Activated CD8-positive, alpha-beta T cell treated with anti-CD3 and anti-CD28 coated beads, Interleukin-2, amount 10 ng/mL, durations not matched to agents 7 days and 5 days (primary cell): Measurements from ENCODE around the gene FYN. TPM values are rescaled to one million over a fixed set of nuclear protein-coding genes. Genes with fewer than 3 reads are reported as not detected.

Source experiments
- ATAC-seq: fragments of 150-1000 bp; cut with Tn5 transposase; one replicate; pipeline ENCODE4 v1.10.0; 2021; ENCODE audit warnings: moderate library complexity
- CTCF ChIA-PET: fragments of 350-600 bp; sonication (Branson Sonifier 250); formaldehyde crosslinking; loops from one replicate; lab custom pipeline; 2021; ENCODE audit warnings: antibody characterized with exemption; lab: Charles Lee
- POLR2A ChIA-PET: fragments of 350-600 bp; sonication (Branson Sonifier 250); formaldehyde crosslinking; loops from one replicate; lab custom pipeline; 2021; ENCODE audit warnings: antibody characterized with exemption; lab: Charles Lee
- DNase-seq: peaks from one replicate; pipeline ENCODE4 v3.0.0-alpha.2; 2020
- H3K27ac Mint-ChIP-seq: one replicate; pipeline ENCODE4 v1.8.0; 2021; ENCODE audit warnings: mild to moderate bottlenecking, mixed read lengths
- H3K27me3 Mint-ChIP-seq: one replicate; pipeline ENCODE4 v1.8.0; 2021; ENCODE audit warnings: low read depth, mixed read lengths
- H3K36me3 Mint-ChIP-seq: one replicate; pipeline ENCODE4 v1.8.0; 2021; ENCODE audit warnings: low read depth, mixed read lengths
- H3K4me1 Mint-ChIP-seq: one replicate; pipeline ENCODE4 v1.8.0; 2021; ENCODE audit warnings: low read depth, mixed read lengths
- H3K4me3 Mint-ChIP-seq: one replicate; pipeline ENCODE4 v1.8.0; 2021; ENCODE audit warnings: mild to moderate bottlenecking, mixed read lengths
- H3K9me3 Mint-ChIP-seq: one replicate; pipeline ENCODE4 v1.8.0; 2022; ENCODE audit warnings: mixed read lengths; ENCODE audit not compliant: insufficient read depth
- total RNA-seq, 2 experiments: library from RNA; stranded (reverse); gene quantifications; one replicate each; pipeline ENCODE4 v1.2.3, GENCODE V29; 2021

Gene FYN
- total RNA-seq, 2 experiments from 2014 or later = 148 to 154 TPM

GRCh38 chr6:111703723-111704122 lies 169.5 kb downstream of the FYN start:
- Mint-ChIP-seq H3K4me1 (peaks cover 17% of the 10 kb centered on the region), H3K4me3 (no peak overlapping the region), H3K27me3 (no peaks in the 10 kb centered on the region), H3K36me3 (peaks cover 60% of the 10 kb centered on the region), H3K27ac (peak overlapping the region; percentile 21), H3K9me3 (no peaks in the 10 kb centered on the region)
- ATAC-seq (no peak), DNase-seq (no peak)
- ChIA-PET CTCF (interaction anchor here (0.8 to 2.1 kb wide), 2 partner anchors 338 to 340 kb away, joined by 4 to 5 read pairs; no protein-coding TSS in a partner anchor), POLR2A (interaction anchor here (0.8 kb wide), 1 partner anchor 289 kb away, joined by 3 read pairs; no protein-coding TSS in a partner anchor)

- ChIA-PET POLR2A (no interaction called here), CTCF (interaction anchor here (2.1 kb wide), 1 partner anchor 340 kb away, joined by 5 read pairs; no protein-coding TSS in a partner anchor)
- no peak overlapping the region for H3K27ac Mint-ChIP-seq
- H3K36me3 Mint-ChIP-seq = peaks cover 49% of the 10 kb centered on the region
- ATAC-seq = no peak
- peaks cover 19% of the 10 kb centered on the region for H3K4me1 Mint-ChIP-seq
- H3K9me3 Mint-ChIP-seq = no peaks in the 10 kb centered on the region
- no peak overlapping the region for H3K4me3 Mint-ChIP-seq
- no peak for DNase-seq
- no peaks in the 10 kb centered on the region for H3K27me3 Mint-ChIP-seq
Observed at GRCh38 chr6:111702268-111702667, 171.0 kb downstream of the FYN start.

DNA sequence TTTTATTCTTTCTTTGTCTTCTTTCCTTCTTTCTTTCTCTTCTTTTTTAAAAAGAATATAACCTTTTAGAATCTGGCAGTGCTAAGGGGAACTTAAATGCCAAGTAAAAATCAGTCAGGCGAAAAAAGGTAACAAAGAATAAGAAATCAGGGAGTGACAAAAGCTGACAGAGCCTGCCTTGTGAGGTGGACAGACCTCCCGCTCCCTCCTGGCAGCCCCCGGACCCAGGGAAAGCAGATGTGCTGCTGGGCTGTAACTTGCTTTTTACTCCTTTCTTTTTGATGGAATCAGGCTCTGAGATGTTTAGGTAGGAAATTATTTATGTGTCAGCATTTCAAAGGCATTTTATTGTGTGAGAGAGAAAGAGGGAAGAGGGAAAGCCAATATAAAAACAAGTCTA lies 172.1 kb downstream of the FYN start:
- Mint-ChIP-seq H3K27me3 (no peaks in the 10 kb centered on the region), H3K4me3 (no peak overlapping the region), H3K27ac (no peak overlapping the region), H3K4me1 (peaks cover 19% of the 10 kb centered on the region), H3K9me3 (no peaks in the 10 kb centered on the region), H3K36me3 (peaks cover 50% of the 10 kb centered on the region)
- DNase-seq (no peak), ATAC-seq (no peak)
- CTCF ChIA-PET = interaction anchor here (1.3 kb wide), 1 partner anchor 442 kb away, joined by 4 read pairs; a partner anchor contains a TSS
- POLR2A ChIA-PET = no interaction called here

DNA sequence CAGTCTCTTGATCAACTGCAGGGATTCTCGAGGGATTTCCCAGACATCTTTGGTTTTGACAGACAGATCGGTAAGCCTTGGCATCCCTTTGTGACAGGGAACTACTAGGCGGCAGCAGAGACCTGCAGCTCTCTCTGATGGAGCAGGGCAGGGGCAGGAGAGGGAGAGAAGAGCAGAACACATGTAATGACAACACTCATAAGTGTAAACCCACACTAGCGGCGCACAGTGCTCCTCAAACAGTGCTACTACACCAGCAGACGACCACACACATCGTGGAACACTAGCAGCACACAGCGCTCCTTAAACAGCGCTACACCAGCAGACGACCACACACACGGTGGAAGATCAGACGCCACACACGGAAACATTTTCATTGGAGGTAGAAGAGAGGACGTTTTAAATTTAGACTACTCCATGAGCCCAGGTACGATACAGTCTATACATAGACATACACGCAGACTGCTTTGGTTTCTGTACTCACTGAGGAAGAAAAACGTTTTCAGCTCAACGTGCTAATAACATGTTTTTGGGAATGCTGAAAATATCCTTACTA lies 173.0 kb downstream of the FYN start:
- Mint-ChIP-seq H3K27ac (no peak overlapping the region), H3K36me3 (peaks cover 54% of the 10 kb centered on the region), H3K4me3 (no peak overlapping the region), H3K4me1 (peaks cover 19% of the 10 kb centered on the region), H3K9me3 (no peaks in the 10 kb centered on the region), H3K27me3 (no peaks in the 10 kb centered on the region)
- CTCF ChIA-PET = interaction anchor here (1.3 kb wide), 1 partner anchor 441 kb away, joined by 4 read pairs; a partner anchor contains a TSS
- ATAC-seq (no peak), DNase-seq (no peak)
- POLR2A ChIA-PET = no interaction called here

GRCh38 chr6:111699123-111699522 lies 174.1 kb downstream of the FYN start:
- no peak for ATAC-seq
- Mint-ChIP-seq H3K27ac (no peak overlapping the region), H3K27me3 (no peaks in the 10 kb centered on the region), H3K4me3 (no peak overlapping the region), H3K9me3 (no peaks in the 10 kb centered on the region), H3K4me1 (peaks cover 20% of the 10 kb centered on the region), H3K36me3 (peaks cover 59% of the 10 kb centered on the region)
- ChIA-PET POLR2A (no interaction called here), CTCF (interaction anchor here (0.6 to 1.5 kb wide), 2 partner anchors 91 to 347 kb away, joined by 3 read pairs; no protein-coding TSS in a partner anchor)
- DNase-seq = no peak

- H3K27ac Mint-ChIP-seq = no peak overlapping the region
- peaks cover 38% of the 10 kb centered on the region for H3K4me1 Mint-ChIP-seq
- ATAC-seq (no peak), DNase-seq (no peak)
- CTCF ChIA-PET = interaction anchor here (1.1 to 3.4 kb wide), 3 partner anchors 13 to 346 kb away, joined by 3 to 18 read pairs (median 9); no protein-coding TSS in a partner anchor
- H3K9me3 Mint-ChIP-seq = no peaks in the 10 kb centered on the region
- POLR2A ChIA-PET = interaction anchor here (1.1 kb wide), 1 partner anchor 437 kb away, joined by 3 read pairs; a partner anchor contains a TSS
- H3K4me3 Mint-ChIP-seq = no peak overlapping the region
- H3K36me3 Mint-ChIP-seq = peaks cover 57% of the 10 kb centered on the region
- no peaks in the 10 kb centered on the region for H3K27me3 Mint-ChIP-seq
Observed at GRCh38 chr6:111696814-111697213, 176.4 kb downstream of the FYN start.

GRCh38 chr6:111692327-111693164 lies 180.7 kb downstream of the FYN start:
- ChIA-PET CTCF (interaction anchor here (1.0 to 1.3 kb wide), 3 partner anchors 10 to 351 kb away, joined by 4 to 5 read pairs (median 5); no protein-coding TSS in a partner anchor), POLR2A (no interaction called here)
- Mint-ChIP-seq H3K4me3 (no peak overlapping the region), H3K4me1 (peaks cover 21% of the 10 kb centered on the region), H3K9me3 (no peaks in the 10 kb centered on the region), H3K27ac (peak overlapping the region; percentile 53), H3K27me3 (no peaks in the 10 kb centered on the region), H3K36me3 (peaks cover 74% of the 10 kb centered on the region)
- DNase-seq (no peak), ATAC-seq (no peak)

- peak overlapping the region; percentile 60 for H3K27ac Mint-ChIP-seq
- CTCF ChIA-PET = interaction anchor here (0.8 to 1.3 kb wide), 2 partner anchors 19 to 351 kb away, joined by 3 to 5 read pairs; no protein-coding TSS in a partner anchor
- ATAC-seq (no peak), DNase-seq (no peak)
- POLR2A ChIA-PET = no interaction called here
- peaks cover 75% of the 10 kb centered on the region for H3K36me3 Mint-ChIP-seq
- H3K9me3 Mint-ChIP-seq = no peaks in the 10 kb centered on the region
- H3K4me3 Mint-ChIP-seq = no peak overlapping the region
- H3K4me1 Mint-ChIP-seq = peaks cover 21% of the 10 kb centered on the region
- no peaks in the 10 kb centered on the region for H3K27me3 Mint-ChIP-seq
Observed at GRCh38 chr6:111691345-111692225, 181.7 kb downstream of the FYN start.

GRCh38 chr6:111689946-111690345 lies 183.3 kb downstream of the FYN start:
- no peaks in the 10 kb centered on the region for H3K9me3 Mint-ChIP-seq
- H3K4me3 Mint-ChIP-seq = no peak overlapping the region
- DNase-seq (no peak), ATAC-seq (no peak)
- no peak overlapping the region for H3K27ac Mint-ChIP-seq
- H3K36me3 Mint-ChIP-seq = peaks cover 70% of the 10 kb centered on the region
- POLR2A ChIA-PET = no interaction called here
- H3K4me1 Mint-ChIP-seq = peaks cover 21% of the 10 kb centered on the region
- no peaks in the 10 kb centered on the region for H3K27me3 Mint-ChIP-seq
- CTCF ChIA-PET = no interaction called here

DNA sequence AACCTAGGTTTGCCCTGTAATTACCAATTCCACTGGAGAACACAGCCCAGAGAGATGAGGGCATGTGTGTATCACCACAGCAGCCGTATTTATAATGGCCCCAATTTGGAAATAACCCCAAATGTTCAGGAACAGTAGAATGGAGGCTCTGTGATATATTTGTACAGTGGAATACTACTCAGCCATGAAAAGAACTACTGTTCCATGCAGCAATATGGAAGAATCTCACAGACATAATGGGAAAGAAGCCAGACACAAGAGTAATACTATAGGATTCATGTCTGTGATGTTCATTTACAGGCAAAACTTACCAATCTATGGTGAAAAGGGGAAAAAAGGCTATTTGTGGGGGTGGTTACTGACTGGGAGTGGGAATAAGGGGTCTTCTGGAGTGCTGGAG lies 183.8 kb downstream of the FYN start:
- Mint-ChIP-seq H3K4me3 (no peak overlapping the region), H3K27me3 (no peaks in the 10 kb centered on the region), H3K9me3 (no peaks in the 10 kb centered on the region), H3K4me1 (peaks cover 25% of the 10 kb centered on the region), H3K27ac (no peak overlapping the region), H3K36me3 (peaks cover 71% of the 10 kb centered on the region)
- DNase-seq (no peak), ATAC-seq (no peak)
- ChIA-PET CTCF (no interaction called here), POLR2A (no interaction called here)

DNA sequence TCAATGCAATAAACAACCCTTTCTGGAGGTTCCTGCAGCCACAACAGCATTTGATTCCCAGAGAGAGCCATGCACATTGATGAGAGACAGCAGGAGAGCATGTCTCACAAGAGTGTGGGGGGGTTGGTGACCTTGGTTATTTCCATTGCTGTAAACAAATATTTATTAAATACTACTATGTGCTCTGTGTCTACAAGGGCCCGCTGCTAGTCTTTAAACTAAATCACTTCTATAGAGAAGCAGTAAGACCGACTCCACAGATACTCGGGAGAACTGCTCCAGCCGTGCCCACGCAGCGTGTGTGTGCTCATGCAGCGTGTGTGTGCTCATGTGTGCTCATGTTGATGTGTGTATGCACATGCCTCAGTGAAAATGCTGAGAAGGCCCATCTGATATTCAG lies 184.9 kb downstream of the FYN start:
- H3K36me3 Mint-ChIP-seq = peaks cover 73% of the 10 kb centered on the region
- ChIA-PET CTCF (interaction anchor here (0.6 kb wide), 1 partner anchor 392 kb away, joined by 3 read pairs; no protein-coding TSS in a partner anchor), POLR2A (no interaction called here)
- no peak overlapping the region for H3K27ac Mint-ChIP-seq
- H3K4me1 Mint-ChIP-seq = peaks cover 30% of the 10 kb centered on the region
- H3K27me3 Mint-ChIP-seq = no peaks in the 10 kb centered on the region
- H3K9me3 Mint-ChIP-seq = no peaks in the 10 kb centered on the region
- ATAC-seq (no peak), DNase-seq (no peak)
- no peak overlapping the region for H3K4me3 Mint-ChIP-seq
